HL-60 (cell line): ENCODE measurements around the gene MBD3.

Experiments used
- DNase-seq, 2 experiments: peaks; one replicate each; pipeline ENCODE4 v3.0.0-alpha.2; 2010 to 2020; ENCODE audit warnings: low read depth in 1 of 2, low spot score in 1 of 2
- H3K27ac ChIP-seq: fragments of 250-450 bp; sonication (Bioruptor Pico); replicated peaks from 2 replicates; pipeline ENCODE4 v1.5.1; 2020; ENCODE audit warnings: mild to moderate bottlenecking, moderate library complexity
- H3K27me3 ChIP-seq: fragments of 250-450 bp; sonication (Bioruptor Pico); 2 replicates; pipeline ENCODE4 v1.5.1; 2021; ENCODE audit warnings: mild to moderate bottlenecking, moderate library complexity; ENCODE audit not compliant: insufficient read depth, poor library complexity, severe bottlenecking
- H3K4me3 ChIP-seq: replicated peaks from 2 replicates; pipeline ENCODE4 v1.5.1; 2011; ENCODE audit warnings: mild to moderate bottlenecking, control low read depth, low read length; ENCODE audit not compliant: insufficient read depth
- CTCF ChIP-seq: IDR thresholded peaks from one replicate; pipeline ENCODE4 v1.5.1; 2011; ENCODE audit warnings: low read length, control low read depth, inconsistent platforms; ENCODE audit not compliant: insufficient read depth
- GABPA ChIP-seq: IDR thresholded peaks from 2 replicates; pipeline ENCODE4 v1.6.1; 2012; ENCODE audit warnings: low read depth
- POLR2AphosphoS5 ChIP-seq: IDR thresholded peaks from 2 replicates; pipeline ENCODE4 v1.6.1; 2012; ENCODE audit warnings: low read depth
- REST ChIP-seq: IDR thresholded peaks from 2 replicates; pipeline ENCODE4 v1.6.1; 2012; ENCODE audit warnings: low read depth; ENCODE audit not compliant: insufficient replicate concordance
- SPI1 ChIP-seq: IDR thresholded peaks from 2 replicates; pipeline ENCODE4 v1.6.1; 2012; ENCODE audit warnings: low read depth, mild to moderate bottlenecking, borderline replicate concordance

MBD3 gene

GRCh38 chr19:1568320-1569019 is 24.2 kb downstream of the MBD3 start, which contains the start of gene MEX3D:
MEX3D (minus strand) TSS chr19:1568325; CDS start chr19:1568058, 267 bp downstream.
- peak within 1 kb of the TSS; percentile 31 for H3K4me3 ChIP-seq
- TF ChIP-seq POLR2AphosphoS5 (no peak), REST (peak; percentile 17)
- DNase-seq = peak; percentile 45 to 47

GRCh38 chr19:1567848-1568227 is 24.8 kb downstream of the MBD3 start:
- Histone ChIP-seq H3K4me3 (no peak overlapping the region), H3K27ac (no peak overlapping the region), H3K27me3 (no peaks in the 10 kb centered on the region)
- no peak for DNase-seq
- TF ChIP-seq GABPA = no peak

More at GRCh38 chr19:1568320-1569019, 24.2 kb downstream of the MBD3 start, which contains the start of gene MEX3D:
- H3K27ac ChIP-seq = no peak within 1 kb of the TSS
- no peaks in the 10 kb centered on the region for H3K27me3 ChIP-seq

- no peak for DNase-seq
- peak overlapping the region; percentile 31 for H3K4me3 ChIP-seq
- no peak overlapping the region for H3K27ac ChIP-seq
- no peaks in the 10 kb centered on the region for H3K27me3 ChIP-seq
- TF ChIP-seq POLR2AphosphoS5 = no peak
- no peak for TF ChIP-seq GABPA
- TF ChIP-seq CTCF = no peak
- no peak for TF ChIP-seq SPI1
- TF ChIP-seq REST = no peak
Measured at GRCh38 chr19:1567116-1567847, 25.4 kb downstream of the MBD3 start.

- H3K4me3 ChIP-seq = no peak overlapping the region
- no peaks in the 10 kb centered on the region for H3K27me3 ChIP-seq
- H3K27ac ChIP-seq = no peak overlapping the region
- TF ChIP-seq CTCF = no peak
- TF ChIP-seq POLR2AphosphoS5 = no peak
- no peak for TF ChIP-seq GABPA
- TF ChIP-seq REST = no peak
- TF ChIP-seq SPI1 = no peak
- DNase-seq = no peak
Measured at GRCh38 chr19:1566392-1567115, 26.1 kb downstream of the MBD3 start.
